Stimulated activated CD4-positive, alpha-beta T cell treated with anti-CD3 and anti-CD28 coated beads, Interleukin-12 subunit alpha, Interleukin-12 subunit beta, amount 100 ng/mL, for 4 hours (primary cell): ENCODE data around the gene RICTOR.
"Not testable (repeated sequence)": the region's sequence is repeated elsewhere in the genome, so short reads cannot be mapped to it uniquely, and the experiment has no call there.

ENCODE experiments used
- DNase-seq: peaks from one replicate; pipeline ENCODE4 v3.0.0-alpha.2; 2020

Gene RICTOR

DNA sequence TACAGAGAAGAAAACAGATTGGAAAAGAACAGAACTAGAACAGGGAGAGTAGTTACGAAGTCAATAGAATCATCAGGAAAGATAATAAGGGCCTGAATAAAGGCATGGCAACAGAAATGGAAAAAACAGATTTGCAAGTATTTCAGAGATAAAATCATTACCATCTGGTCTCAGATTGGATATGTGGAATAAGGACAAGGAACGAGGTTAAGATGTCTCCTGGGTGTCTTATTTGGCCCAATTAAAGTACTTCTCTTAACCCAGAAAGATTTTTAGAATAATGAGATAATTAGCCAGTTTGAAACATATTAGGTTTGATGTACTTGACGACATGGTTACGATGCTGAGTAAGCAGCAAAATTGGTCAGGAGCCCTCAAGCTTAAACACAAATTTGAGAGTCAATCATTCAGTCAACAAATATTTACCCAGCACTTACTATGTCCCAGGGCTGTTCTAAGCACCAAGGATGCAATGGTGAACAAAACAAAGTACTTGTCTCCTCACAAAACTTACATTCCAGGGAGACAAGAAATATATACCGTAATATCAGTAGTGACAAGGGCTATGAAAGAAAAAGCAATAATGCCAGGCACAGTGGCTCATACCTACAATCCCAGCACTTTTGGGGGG is 18.3 kb downstream of the RICTOR start:
- no peak for DNase-seq

DNA sequence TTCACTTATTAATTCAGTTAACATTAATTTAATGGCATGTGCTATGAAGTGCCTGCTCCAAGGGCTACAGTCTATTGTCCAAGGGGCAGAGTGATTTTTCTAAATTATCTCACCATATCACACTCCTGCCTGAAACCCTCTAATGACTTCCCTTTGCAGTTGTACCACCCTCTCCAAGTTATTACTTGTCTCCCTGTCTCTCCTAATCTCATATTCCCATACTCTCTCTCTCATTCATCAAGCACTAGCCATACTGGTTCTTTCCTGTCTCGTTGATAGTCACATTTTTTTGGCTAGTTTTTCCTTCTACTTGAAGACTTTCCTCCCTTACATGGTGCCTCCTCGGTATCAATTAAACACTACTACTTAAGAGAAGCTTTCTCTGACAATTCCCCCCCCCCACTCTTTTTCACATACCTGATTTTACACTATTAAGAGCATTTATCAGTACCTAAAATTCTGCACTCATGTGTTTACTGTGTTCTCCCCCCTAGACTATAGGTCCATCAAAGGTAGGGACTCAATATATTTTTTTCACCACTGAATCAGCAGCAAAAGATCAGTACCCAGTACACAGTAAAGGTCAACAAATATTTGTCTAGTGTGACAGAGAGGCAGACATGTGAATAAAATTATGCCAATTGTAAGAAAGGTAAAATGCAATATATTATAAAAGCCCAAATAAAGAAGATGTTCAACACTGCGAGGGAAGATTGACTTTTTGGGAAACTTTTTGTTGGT is 19.0 kb downstream of the RICTOR start:
- DNase-seq, result no peak

- DNase-seq, result no peak
Measured at GRCh38 chr5:39053189-39053588, 21.0 kb downstream of the RICTOR start.

GRCh38 chr5:39052141-39052540 is 22.1 kb downstream of the RICTOR start:
- no peak for DNase-seq

GRCh38 chr5:39049315-39049714 is 24.9 kb downstream of the RICTOR start:
- DNase-seq, result no peak

DNA sequence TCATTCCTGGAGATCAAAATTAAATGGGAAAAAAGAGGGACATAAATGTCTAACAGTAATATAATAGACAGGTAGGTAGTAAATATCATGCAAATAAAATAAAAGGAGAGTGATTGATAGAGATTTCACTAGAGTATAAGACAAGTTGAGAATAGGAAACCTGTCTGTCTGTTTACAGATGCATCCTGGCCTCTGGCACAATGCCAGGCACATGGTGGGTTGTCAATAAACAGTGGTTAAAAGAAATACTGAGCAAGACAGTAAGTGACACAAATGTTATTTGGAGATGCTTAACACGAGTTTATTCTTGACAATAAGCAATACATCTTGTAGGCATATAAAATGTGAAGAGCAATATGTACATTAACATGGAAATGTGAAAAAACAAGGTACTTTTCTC is 33.3 kb downstream of the RICTOR start:
- DNase-seq, result no peak

GRCh38 chr5:39034493-39034892 is 39.7 kb downstream of the RICTOR start:
- DNase-seq, result not testable (repeated sequence)

DNA sequence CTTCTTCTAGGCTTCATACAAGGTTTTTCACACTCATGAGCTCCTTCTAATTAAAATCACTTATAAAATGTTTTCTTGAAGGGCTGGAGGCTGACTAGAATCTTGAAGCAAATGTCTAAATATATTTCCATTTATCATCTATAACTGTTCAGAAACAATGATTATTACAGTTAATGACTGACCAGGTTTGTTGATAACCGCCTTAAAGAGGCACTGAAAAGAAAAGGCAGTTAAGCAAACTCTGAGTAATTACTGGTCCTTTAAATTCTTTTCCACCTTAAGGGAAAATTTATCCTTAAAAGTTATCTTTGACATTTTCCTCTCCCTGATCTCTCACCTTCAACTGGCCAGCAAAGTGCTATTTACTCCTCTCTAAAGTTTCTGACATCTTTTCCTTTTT is 43.2 kb downstream of the RICTOR start:
- DNase-seq, result no peak

GRCh38 chr5:39025456-39025855 is 48.7 kb downstream of the RICTOR start:
- no peak for DNase-seq

GRCh38 chr5:39024884-39025283 is 49.3 kb downstream of the RICTOR start:
- no peak for DNase-seq

DNA sequence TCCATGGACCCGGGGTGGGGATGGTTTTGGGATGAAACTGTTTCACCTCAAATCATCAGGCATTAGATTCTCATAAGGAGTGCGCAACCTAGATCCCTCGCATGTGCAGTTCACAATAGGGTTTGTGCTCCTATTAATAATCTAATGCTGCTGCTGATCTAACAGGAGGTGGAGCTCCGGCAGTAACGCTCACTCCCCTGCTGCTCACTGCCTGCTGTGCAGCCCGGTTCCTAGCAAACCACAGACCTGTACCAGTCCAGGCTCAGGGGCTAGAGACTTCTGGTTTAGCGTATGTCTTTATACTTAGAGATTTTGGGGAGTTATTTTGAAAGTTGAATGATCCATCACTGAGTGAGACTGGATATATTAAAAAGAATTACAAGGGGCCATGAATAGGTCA is 50.2 kb downstream of the RICTOR start:
- DNase-seq, result no peak

GRCh38 chr5:39023121-39023520 is 51.1 kb downstream of the RICTOR start:
- DNase-seq, result no peak

DNA sequence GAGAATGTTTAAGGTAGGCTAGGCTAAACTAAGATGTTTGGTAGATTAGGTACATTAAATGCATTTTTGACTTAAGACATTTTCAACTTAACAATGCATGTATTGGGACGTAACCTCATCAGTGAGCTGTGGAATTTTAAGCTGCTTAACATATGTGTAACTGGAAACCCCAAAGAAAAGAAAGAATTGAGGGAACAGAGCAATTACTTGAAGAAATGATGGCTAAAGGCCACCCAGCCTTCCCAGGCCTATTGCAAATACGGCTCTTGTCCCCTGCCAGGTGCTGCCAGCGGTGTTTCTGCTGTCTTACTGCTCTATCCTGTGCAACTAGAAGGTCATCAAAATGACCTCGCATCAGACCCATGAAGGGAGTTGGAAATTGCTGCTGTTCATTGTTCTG is 52.0 kb downstream of the RICTOR start:
- no peak for DNase-seq

- no peak for DNase-seq
Measured at GRCh38 chr5:39021413-39021812, 52.8 kb downstream of the RICTOR start.

- DNase-seq, result no peak
Measured at GRCh38 chr5:39020458-39020857, 53.7 kb downstream of the RICTOR start.

DNA sequence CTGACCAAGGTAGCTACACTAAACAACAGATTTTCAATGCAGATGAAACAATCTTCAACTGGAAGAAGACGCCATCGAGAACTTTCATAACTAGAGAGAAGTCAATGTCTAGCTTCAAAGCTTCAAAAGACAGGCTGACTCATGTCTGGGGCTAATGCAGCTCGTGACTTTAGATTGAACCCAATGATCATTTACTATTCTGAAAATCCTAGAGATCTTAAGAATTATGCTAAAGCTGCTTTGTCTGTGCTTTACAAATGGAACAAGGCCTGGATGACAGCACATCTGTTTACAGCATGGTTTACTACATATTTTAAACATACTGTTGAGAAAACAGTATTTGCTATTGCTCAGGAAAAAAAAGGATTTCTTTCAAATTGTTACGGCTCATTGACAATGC is 54.9 kb downstream of the RICTOR start:
- no peak for DNase-seq

DNA sequence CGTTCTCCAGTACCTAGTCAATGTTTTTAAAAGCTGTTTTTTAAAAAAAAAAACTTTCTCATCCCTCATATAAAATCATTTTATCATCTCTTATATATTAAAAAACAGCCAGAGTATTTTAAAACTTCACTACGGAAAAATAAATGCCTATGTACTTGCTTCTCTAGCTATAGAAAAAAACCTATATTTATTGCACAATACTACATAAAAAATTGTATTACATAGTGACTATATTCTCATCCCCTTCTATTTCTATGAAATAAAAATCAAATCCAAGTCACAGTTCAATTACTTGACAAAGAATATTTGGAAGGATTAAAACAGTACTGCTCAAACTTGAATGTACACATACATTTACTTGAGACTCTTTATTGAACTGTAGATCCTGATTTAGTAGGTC is 56.7 kb downstream of the RICTOR start:
- no peak for DNase-seq

DNA sequence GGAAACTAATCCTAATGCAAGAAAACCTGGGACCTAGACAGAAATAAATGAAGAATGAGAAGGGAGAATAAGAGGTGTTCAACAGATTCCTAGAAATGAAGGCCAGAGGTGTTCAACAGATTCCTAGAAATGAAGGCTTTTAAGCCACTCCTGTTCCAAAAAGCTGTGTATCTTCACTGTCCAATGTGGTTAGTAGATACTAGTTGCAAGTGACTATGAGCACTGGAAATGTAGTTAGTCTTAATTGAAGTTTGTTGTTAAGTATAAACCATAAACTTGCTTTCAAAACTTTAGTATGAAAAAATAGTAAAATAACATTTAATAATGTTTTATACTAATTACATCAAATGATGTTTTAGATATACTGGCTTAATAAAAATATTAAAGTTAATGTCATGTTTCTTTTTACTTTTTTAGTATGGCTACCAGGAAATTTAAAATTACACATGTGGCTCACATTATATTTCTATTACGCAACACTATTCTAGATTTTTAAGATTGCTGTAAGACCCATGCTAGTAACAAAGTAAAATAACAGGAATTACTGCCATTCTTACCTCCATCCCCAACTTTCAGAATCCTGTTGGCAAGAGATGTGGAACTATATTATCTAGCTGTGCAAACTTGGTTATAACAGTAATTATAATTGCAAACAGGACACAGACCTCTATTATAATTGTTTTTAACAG is 57.5 kb downstream of the RICTOR start:
- no peak for DNase-seq

- DNase-seq, result no peak
Measured at GRCh38 chr5:39015743-39016586, 58.2 kb downstream of the RICTOR start.

DNA sequence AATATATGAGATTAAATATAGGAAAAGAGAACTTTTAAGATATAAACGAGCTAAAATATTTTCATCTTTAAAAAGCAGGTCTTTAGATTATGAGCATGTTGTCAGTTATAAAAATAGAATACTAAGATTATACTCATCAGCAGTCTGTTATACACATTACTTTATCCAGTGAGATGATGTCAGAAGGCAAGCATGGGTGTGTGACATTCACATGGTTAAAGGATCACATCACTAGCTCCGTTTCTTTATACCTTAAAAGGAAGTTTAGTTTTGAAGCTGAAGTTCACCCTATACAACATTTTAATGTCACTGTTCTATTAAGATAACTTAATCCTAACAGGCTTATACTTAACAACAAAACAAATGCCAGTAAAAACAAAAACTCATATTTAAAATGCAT is 59.6 kb downstream of the RICTOR start:
- DNase-seq, result no peak

DNA sequence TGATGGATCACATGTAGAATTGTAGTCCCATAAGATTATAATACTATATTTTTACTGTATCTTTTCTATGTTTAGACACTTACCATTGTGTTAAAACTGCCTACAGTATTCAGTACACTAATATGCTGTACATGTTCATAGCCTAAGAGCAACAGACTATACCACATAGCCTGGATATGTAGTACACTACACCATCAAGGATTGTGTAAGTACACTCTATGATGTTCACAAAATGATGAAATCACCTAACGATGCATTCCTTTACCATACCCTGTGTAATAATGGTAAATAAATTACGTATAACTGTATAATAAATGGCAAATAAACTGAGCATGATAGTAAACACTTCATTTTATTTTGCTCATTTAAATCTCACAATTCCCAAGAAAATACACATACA is 60.3 kb downstream of the RICTOR start:
- DNase-seq, result no peak

DNA sequence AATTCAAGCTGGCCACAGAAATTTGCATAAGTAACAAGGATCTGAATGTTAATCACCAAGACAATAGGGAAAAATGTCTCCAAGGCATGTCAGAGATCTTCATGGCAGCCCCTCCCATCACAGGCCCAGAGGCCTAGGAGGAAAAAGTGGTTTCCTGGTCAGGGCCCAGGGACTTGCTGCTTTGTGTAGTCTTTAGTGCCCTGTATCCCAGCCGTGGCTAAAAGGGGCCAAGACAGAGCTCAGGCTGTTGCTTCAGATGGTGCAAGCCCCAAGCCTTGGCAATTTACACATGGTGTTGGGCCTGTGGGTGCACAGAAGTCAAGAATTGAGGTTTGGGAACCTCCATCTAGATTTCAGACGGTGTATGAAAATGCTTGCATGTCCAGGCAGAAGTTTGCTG is 63.2 kb downstream of the RICTOR start:
- DNase-seq, result not testable (repeated sequence)

DNA sequence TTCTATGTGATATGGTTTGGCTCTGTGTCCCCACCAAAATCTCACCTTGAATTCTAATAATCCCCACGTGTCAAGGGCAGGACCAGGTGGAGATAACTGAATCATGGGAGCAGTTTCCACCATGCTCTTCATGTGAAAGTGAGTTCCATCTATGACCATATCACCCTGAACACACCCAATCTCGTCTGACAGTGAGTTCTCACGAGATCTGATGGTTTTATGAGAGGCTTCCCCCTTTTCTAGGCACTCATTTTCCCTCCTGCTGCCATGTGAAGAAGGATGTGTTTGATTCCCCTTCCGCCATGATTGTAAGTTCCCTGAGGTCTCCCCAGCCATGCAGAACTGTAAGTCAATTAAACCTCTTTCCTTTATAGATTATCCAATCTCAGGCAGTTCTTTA is 64.2 kb downstream of the RICTOR start:
- no peak for DNase-seq
